Measurements from ENCODE around the gene SFMBT2.
A peak's percentile ranks its signal among the peaks of the same experiment; 100 is the strongest.
"Not testable (repeated sequence)": the region's sequence is repeated elsewhere in the genome, so short reads cannot be mapped to it uniquely, and the experiment has no call there.

SFMBT2 gene

DNA sequence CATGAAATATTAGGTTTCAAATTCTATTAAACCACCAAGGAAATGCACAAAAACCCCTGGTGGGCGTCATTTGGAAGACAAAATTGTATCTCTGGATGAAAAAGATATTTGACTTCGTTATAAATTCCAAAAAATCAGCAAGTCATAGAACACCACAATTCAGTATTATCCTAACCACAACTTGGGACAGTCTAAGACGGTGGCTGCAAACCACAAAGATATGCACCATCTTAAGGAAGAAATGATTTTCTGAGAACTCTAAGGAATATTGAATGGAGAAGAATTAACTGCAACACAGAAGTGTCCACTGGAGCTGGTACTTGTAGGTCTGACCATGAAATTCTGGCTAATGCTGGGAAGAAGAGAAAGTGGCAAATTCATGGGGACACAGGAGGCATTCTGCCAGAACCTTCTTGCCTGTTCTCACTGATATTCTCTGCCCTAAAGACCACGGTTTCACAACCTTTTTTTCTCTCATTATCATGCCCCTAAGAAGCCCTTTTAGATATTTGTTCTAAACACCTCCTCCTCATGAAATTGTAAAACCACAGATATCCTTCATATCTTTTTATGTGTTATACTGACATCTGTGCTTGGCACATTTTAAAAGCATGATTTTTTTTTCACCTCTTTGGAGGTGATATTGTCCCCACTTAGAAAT is 92.9 kb downstream of the SFMBT2 start:
- no peak for DNase-seq

- no peak for DNase-seq
These were observed 94.0 kb downstream of the SFMBT2 start for GRCh38 chr10:7316839-7317238.

- DNase-seq = no peak
These were observed 94.9 kb downstream of the SFMBT2 start for GRCh38 chr10:7315906-7316305.

- no peak for DNase-seq
These were observed 96.7 kb downstream of the SFMBT2 start for GRCh38 chr10:7314170-7314569.

DNA sequence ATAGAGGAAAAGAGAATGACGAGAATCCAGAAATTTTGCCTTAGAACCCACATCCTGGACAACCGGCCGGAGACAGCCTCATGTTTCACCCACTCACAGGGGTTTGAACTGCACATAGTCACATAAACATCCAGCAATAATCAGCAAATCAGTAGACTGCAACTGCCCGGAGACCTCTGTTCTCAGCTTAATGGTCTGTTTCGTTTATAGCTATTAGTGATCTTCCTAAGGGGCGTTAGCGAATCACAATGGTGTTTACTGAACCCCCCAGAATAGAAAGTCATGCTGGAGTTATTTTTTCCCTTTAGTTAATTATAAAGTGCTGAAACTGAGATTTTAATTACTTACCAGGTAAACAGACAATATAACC is 98.4 kb downstream of the SFMBT2 start:
- no peak for DNase-seq

DNA sequence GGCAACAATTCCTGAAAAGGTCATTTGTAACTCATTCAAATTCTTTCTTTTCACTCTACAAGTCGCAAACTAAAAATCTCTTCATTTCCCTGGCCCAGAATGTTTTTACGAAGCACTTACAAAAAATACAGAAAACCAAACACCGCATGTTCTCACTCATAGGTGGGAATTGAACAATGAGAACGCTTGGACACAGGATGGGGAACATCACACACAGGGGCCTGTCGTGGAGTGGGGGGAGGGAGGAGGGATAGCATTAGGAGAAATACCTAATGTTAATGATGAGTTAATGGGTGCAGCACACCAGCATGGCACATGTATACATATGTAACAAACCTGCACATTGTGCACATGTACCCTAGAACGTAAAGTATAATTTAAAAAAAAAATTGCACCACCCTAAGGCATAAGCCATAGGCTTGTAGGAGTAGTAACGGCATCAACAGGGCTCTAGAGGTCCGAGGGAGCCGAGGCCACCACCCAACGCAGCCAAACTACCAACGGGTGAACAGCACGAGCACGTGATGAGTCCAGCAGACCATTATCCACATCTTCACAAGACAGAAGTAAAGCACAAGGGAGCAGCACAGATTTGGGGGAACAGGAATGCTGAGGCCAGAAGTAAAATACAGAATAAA is 98.9 kb downstream of the SFMBT2 start:
- DNase-seq = not testable (repeated sequence)

- no peak for DNase-seq
These were observed 99.5 kb downstream of the SFMBT2 start for GRCh38 chr10:7311218-7311849.

DNA sequence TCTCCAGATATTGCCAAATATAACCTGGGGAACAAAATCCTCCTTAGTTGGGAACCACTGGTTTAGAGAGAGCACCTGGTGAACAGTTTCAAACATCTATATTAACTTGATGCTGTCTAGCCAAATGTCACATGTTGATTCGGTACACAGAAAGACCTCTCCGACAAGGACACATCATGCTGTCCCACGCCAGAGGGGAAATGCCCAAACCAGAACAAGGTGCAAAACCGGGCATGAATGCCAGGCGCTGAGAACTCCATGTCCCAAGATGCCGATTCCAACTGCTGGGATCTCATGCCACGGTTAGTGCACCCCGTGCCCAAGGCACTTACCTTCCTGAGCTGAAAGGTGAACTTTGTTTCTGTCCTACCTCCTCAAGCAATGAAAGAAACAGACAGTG is 100.8 kb downstream of the SFMBT2 start:
- no peak for DNase-seq

GRCh38 chr10:7308826-7309225 is 102.0 kb downstream of the SFMBT2 start:
- DNase-seq = no peak

GRCh38 chr10:7306616-7307015 is 104.2 kb downstream of the SFMBT2 start:
- no peak for DNase-seq

DNA sequence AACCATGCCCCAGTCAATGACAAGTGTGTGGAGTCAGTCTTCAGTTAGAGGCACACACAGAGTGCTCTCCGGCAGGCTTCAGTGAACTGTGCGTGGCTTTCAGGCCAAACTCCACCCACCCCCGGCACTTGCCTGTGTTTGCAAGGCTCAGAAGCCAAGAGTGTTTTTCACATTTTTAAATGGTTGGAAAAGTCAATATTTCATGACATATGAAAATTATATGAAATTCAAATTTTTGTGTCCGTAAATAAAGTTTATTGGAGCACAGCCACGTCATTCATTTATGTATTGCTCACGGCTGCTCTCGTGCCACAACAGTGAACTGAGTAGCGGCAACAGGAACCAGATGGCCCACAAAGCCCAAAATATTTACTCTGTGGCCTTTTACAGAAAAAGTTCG is 104.7 kb downstream of the SFMBT2 start:
- no peak for DNase-seq

- no peak for DNase-seq
These were observed 105.8 kb downstream of the SFMBT2 start for GRCh38 chr10:7305053-7305452.

DNA sequence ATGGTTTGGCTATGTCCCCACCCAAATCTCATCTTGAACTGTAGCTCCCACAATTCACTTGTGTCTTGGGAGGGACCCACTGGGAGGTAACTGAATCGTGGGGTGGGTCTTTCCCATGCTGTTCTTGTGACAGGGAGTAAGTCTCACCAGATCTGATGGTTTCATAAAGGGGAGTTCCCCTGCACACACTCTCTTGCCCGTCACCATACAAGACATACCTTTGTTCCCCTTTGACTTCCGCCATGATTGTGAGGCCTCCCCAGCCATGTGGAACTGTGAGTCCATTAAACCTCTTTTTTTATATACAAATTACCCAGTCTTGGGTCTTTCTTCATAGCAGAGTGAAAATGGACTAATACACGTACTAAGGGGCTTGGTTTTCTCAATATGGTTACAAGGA is 106.7 kb downstream of the SFMBT2 start:
- no peak for DNase-seq

GRCh38 chr10:7302930-7303557 is 107.8 kb downstream of the SFMBT2 start:
- no peak for DNase-seq

- DNase-seq = no peak
These were observed 108.4 kb downstream of the SFMBT2 start for GRCh38 chr10:7302392-7302906.

DNA sequence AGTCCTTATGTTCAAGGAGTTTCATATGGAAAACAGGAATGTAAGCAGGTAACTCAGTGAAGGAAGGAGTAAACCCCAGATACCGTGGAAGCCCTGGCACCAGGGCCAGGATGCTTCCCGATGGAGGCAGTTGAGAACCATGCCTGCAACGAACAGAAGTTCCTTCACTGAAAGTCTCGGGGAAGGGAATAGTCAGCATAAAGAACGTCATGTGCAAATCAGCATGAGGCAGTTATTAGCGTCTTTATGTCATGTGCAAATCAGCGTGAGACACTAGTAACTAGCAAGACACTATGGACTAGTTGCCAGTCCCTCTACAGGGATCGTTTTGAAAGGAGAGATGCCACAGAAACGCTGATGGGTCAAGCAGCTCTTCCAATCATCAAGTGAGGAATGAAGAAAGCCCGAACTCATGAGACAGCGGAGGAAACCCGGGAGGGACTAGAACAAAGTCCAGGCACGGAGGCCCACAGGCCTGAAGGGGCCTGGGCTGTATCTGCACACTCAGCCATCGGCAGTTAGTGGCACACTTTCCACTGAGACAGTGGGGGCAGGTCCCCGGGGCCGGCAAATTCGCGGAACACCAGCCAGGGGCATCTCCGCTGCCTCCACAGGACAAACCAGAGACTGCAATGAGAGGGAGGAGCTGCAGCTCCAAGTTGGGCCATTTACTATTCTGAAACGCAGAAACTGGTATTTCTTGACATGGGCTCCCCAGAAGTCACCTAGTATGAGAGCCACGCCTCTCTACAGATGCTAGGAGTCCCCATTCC is 109.6 kb downstream of the SFMBT2 start:
- DNase-seq = no peak

- no peak for DNase-seq
These were observed 110.4 kb downstream of the SFMBT2 start for GRCh38 chr10:7300384-7300971.

DNA sequence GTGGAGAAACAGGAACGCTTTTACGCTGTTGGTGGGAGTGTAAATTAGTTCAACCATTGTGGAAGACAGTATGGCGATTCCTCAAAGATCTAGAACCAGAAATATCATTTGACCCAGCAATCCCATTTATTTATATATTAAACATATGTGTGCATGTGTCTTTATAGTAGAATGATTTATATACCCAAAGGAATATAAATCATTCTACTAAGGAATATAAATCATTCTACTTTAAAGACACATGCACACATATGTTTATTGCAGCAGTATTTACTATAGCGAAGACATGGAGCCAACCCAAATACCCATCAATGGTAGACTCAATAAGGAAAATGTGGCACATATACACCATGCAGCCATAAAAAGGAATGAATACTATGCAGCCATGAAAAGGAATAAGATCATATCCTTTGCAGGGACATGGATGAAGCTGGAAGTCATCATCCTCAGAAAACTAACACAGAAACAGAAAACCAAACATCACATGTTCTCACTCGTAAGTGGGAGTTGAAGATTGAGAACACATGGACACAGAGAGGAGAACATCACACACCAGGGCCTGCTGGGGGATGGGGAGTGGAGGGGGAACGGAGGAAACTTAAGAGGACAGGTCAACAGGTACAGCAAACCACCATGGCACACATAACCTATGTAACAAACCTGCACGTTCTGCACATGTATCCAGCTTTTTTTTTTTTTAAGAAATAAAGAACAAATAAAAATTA is 111.1 kb downstream of the SFMBT2 start:
- not testable (repeated sequence) for DNase-seq

DNA sequence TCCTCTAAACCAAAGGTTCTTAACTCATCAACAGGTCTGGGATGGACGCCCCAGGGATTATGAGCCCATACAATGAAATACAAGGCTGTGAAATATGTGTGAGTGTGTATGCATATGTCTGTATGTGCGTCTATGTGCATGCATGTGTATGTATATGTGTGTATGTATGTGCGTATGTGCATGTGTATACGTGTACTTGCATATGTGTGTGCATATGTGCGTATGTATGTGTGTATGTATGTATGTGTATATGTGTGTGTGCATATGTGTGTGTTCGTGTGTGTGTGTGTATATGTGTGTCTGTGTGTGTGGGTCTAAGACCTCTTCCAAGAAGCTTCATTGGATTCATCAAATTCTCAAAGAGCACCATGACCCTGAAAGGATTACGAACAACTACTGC is 112.3 kb downstream of the SFMBT2 start:
- DNase-seq = no peak

- DNase-seq = peak; percentile 48
These were observed 113.7 kb downstream of the SFMBT2 start for GRCh38 chr10:7297094-7297493.

- DNase-seq = no peak
These were observed 114.2 kb downstream of the SFMBT2 start for GRCh38 chr10:7296648-7297047.

- DNase-seq = no peak
These were observed 114.8 kb downstream of the SFMBT2 start for GRCh38 chr10:7296076-7296475.

Measured in CD4-positive, alpha-beta T cell treated with Interleukin-6 for 4 hours (primary cell).